ENCODE measurements around the gene ITFG1. TPM values are rescaled to one million over a fixed set of nuclear protein-coding genes. Genes with fewer than 3 reads are reported as not detected.

Gene ITFG1
- total RNA-seq, 3 donors from 2014 or later, result 20.1 to 24.1 (median 20.9) TPM

Other genes starting within 250 kb of the ITFG1 start
- gene PHKB, start 268 bp upstream of the ITFG1 start, total RNA-seq, result 10 to 100 TPM; 12.7 to 17.2 (median 13.0) TPM